Measurements from ENCODE around the gene ICA1L.

DNA sequence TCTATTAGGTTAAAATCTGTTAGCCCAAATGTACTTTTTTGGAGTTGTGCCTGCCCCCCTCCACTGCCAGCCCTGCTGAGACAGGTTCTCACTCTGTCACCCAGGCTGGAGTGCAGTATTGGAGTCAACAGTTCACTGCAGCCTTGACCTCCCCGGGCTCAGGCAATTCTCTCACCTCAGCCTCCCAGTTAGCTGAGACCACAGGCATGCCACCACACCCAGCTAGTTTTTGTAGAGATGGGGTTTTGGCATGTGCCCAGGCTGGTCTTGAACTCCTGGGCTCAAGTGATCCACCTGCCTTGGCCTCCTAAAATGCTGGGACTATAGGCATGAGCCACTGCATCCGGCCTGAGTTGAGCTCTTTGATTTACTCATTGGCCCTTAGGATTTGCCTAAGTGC, 110.7 kb downstream of the ICA1L start:
- no peak for TF ChIP-seq CTCF (IDR thresholded peaks at IDR 0.05)
- TF ChIP-seq POLR2A (IDR thresholded peaks at IDR 0.05) = no peak
